HCT116 (cell line): ENCODE measurements around the gene GRIN2A. TPM values are rescaled to one million over a fixed set of nuclear protein-coding genes. Genes with fewer than 3 reads are reported as not detected.

ENCODE experiments used
- ATAC-seq: fragments of 200-7000 bp; cut with Tn5 transposase; 2 replicates; pipeline ENCODE4 v1.9.1; 2020; ENCODE audit warnings: mild to moderate bottlenecking, moderate library complexity
- BruUV-seq: library from RNA; stranded (reverse); fragments of 400-500 nt; replicated peaks from 2 replicates; lab custom pipeline; 2021; lab: Mats Ljungman, UMichigan
- CTCF ChIA-PET: fragments of 300-600 bp; sonication (Branson Sonifier 250); formaldehyde crosslinking; loops from one replicate; lab custom pipeline; 2021; ENCODE audit warnings: antibody characterized with exemption; lab: Charles Lee
- POLR2A ChIA-PET: fragments of 300-600, 350-600 bp; sonication (Branson Sonifier 250); formaldehyde crosslinking; loops from one replicate; lab custom pipeline; 2021; ENCODE audit warnings: antibody characterized with exemption; lab: Charles Lee
- RAD21 ChIA-PET, 2 experiments: fragments of 300-600 bp; sonication (Branson Sonifier 250); formaldehyde crosslinking; loops; one replicate each; lab custom pipeline; 2023; ENCODE audit warnings: low total read pairs in 2 of 2; ENCODE audit not compliant: uncharacterized antibody in 2 of 2, unreplicated experiment in 2 of 2, low non-redundant PET in 1 of 2; lab: Charles Lee
- DNase-seq: peaks from one replicate; pipeline ENCODE4 v3.0.0-alpha.2; 2010; ENCODE audit warnings: low read depth, low spot score
- H2AFZ ChIP-seq: fragments of 200-600 bp; shearing (Covaris generic), sonication (generic); 2 replicates; pipeline ENCODE4 v1.6.1; 2017; ENCODE audit warnings: low read depth, mixed run types, mixed read lengths, antibody characterized with exemption, low read length; ENCODE audit not compliant: poor library complexity, severe bottlenecking
- H3K27ac ChIP-seq: 2 replicates; pipeline ENCODE4 v1.5.1; 2012; ENCODE audit warnings: low read depth, low read length
- H3K27me3 ChIP-seq: fragments of 200-600 bp; sonication (generic); 2 replicates; pipeline ENCODE4 v1.6.1; 2016; ENCODE audit warnings: mixed run types, low read length, mixed read lengths; ENCODE audit not compliant: insufficient read depth
- H3K36me3 ChIP-seq, 2 experiments: fragments of 200-500 bp in 1 of 2; fragments of 200-600 bp in 1 of 2; sonication (Bioruptor generic) in 1 of 2; sonication (generic) in 1 of 2; 2 replicates each; pipeline versions ENCODE4 v1.5.1 to v1.6.1; 2014 to 2016; ENCODE audit warnings: low read length in 2 of 2, inconsistent platforms in 1 of 2, mixed read lengths in 1 of 2, mixed run types in 1 of 2; ENCODE audit not compliant: insufficient read depth in 2 of 2, control insufficient read depth in 1 of 2
- H3K4me1 ChIP-seq, 2 experiments: fragments of 200-600 bp in 1 of 2; sonication (generic) in 1 of 2; 2 replicates each; pipeline versions ENCODE4 v1.5.1 to v1.6.1; 2012 to 2017; ENCODE audit warnings: low read length in 2 of 2, inconsistent platforms in 1 of 2, mild to moderate bottlenecking in 1 of 2, mixed read lengths in 1 of 2, mixed run types in 1 of 2, moderate library complexity in 1 of 2; ENCODE audit not compliant: insufficient read depth in 2 of 2, control insufficient read depth in 1 of 2
- H3K4me2 ChIP-seq: fragments of 200-600 bp; sonication (generic); 2 replicates; pipeline ENCODE4 v1.6.1; 2017; ENCODE audit warnings: mixed run types, low read length, mixed read lengths
- H3K4me3 ChIP-seq, 2 experiments: fragments of 200-600 bp in 1 of 2; sonication (generic) in 1 of 2; replicated peaks in 1 of 2; 2 replicates each; pipeline ENCODE4 v1.5.1; 2011 to 2016; ENCODE audit warnings: low read length in 2 of 2, control low read depth in 1 of 2, low read depth in 1 of 2, mild to moderate bottlenecking in 1 of 2, mixed read lengths in 1 of 2, mixed run types in 1 of 2
- H3K79me2 ChIP-seq: fragments of 200-600 bp; sonication (generic); 2 replicates; pipeline ENCODE4 v1.6.1; 2017; ENCODE audit warnings: mild to moderate bottlenecking, mixed run types, low read length, moderate library complexity, mixed read lengths; ENCODE audit not compliant: insufficient read depth
- H3K9ac ChIP-seq: fragments of 200-600 bp; sonication (generic); 2 replicates; pipeline ENCODE4 v1.6.1; 2016; ENCODE audit warnings: low read length, mixed read lengths
- H3K9me2 ChIP-seq: fragments of 200-600 bp; sonication (generic), shearing (Covaris generic); 2 replicates; pipeline ENCODE4 v1.6.1; 2017; ENCODE audit warnings: mixed run types, mild to moderate bottlenecking, moderate library complexity; ENCODE audit not compliant: insufficient read depth
- H3K9me3 ChIP-seq, 2 experiments: fragments of 200-500 bp in 1 of 2; fragments of 200-600 bp in 1 of 2; sonication (Bioruptor generic) in 1 of 2; sonication (generic) in 1 of 2; 2 replicates each; pipeline ENCODE4 v1.6.1; 2014 to 2017; ENCODE audit warnings: low read length in 2 of 2, mixed read lengths in 2 of 2, inconsistent platforms in 1 of 2, low read depth in 1 of 2, mild to moderate bottlenecking in 1 of 2, mixed run types in 1 of 2, moderate library complexity in 1 of 2; ENCODE audit not compliant: control insufficient read depth in 1 of 2, insufficient read depth in 1 of 2
- H4K20me1 ChIP-seq: fragments of 200-600 bp; sonication (generic), shearing (Covaris generic); 2 replicates; pipeline ENCODE4 v1.6.1; 2017; ENCODE audit warnings: mixed run types, mild to moderate bottlenecking, moderate library complexity; ENCODE audit not compliant: insufficient read depth
- CEBPB ChIP-seq: IDR thresholded peaks from 2 replicates; pipeline ENCODE4 v1.6.1; 2012; ENCODE audit warnings: low read depth
- EGR1 ChIP-seq: IDR thresholded peaks from 2 replicates; pipeline ENCODE4 v1.6.1; 2012; ENCODE audit warnings: low read depth
- ELF1 ChIP-seq: IDR thresholded peaks from 2 replicates; pipeline ENCODE4 v1.6.1; 2012; ENCODE audit warnings: low read depth, borderline replicate concordance
- EZH2 ChIP-seq: fragments of 200-600 bp; sonication (generic); IDR thresholded peaks from 2 replicates; pipeline ENCODE4 v1.6.1; 2017; ENCODE audit warnings: antibody characterized with exemption, mixed run types
- EZH2phosphoT487 ChIP-seq: fragments of 200-600 bp; IDR thresholded peaks from 2 replicates; pipeline ENCODE4 v1.6.1; 2018; ENCODE audit warnings: antibody characterized with exemption, borderline replicate concordance
- FOSL1 ChIP-seq: IDR thresholded peaks from 2 replicates; pipeline ENCODE4 v1.6.1; 2012; ENCODE audit warnings: low read depth
- POLR2A ChIP-seq: IDR thresholded peaks from 2 replicates; pipeline ENCODE4 v1.7.0; 2011; ENCODE audit warnings: borderline replicate concordance; ENCODE audit not compliant: insufficient read depth, insufficient read length; ENCODE audit errors: extremely low read depth
- POLR2AphosphoS5 ChIP-seq: IDR thresholded peaks from 2 replicates; pipeline ENCODE4 v1.6.1; 2011; ENCODE audit warnings: mild to moderate bottlenecking, low read depth, low read length, moderate library complexity
- RAD21 ChIP-seq: IDR thresholded peaks from 2 replicates; pipeline ENCODE4 v1.6.1; 2012; ENCODE audit warnings: low read depth, mild to moderate bottlenecking
- SIN3A ChIP-seq: IDR thresholded peaks from 2 replicates; pipeline ENCODE4 v1.6.1; 2012; ENCODE audit warnings: low read depth
- SP1 ChIP-seq: IDR thresholded peaks from 2 replicates; pipeline ENCODE4 v1.6.1; 2012; ENCODE audit warnings: low read depth
- SRF ChIP-seq: IDR thresholded peaks from 2 replicates; pipeline ENCODE4 v1.6.1; 2012; ENCODE audit warnings: low read depth
- YY1 ChIP-seq: IDR thresholded peaks from 2 replicates; pipeline ENCODE4 v1.6.1; 2011; ENCODE audit warnings: low read length, low read depth, moderate library complexity, mild to moderate bottlenecking; ENCODE audit not compliant: insufficient replicate concordance; ENCODE audit errors: extremely low read depth
- ZFX ChIP-seq: fragments of 450-650 bp; IDR thresholded peaks from 2 replicates; pipeline ENCODE4 v1.6.1; 2017
- ZNF274 ChIP-seq: fragments of 200-500 bp; sonication (Bioruptor generic); IDR thresholded peaks from 2 replicates; pipeline ENCODE4 v1.6.1; 2014; ENCODE audit warnings: mild to moderate bottlenecking, low read depth, low read length, inconsistent platforms
- intact Hi-C: fragments of 100-400 bp; cut with micrococcal nuclease; formaldehyde crosslinking; loops from 2 replicates; pipeline ENCODE4 v1.10.0; 2022
- total RNA-seq: library from RNA; stranded (reverse); gene quantifications from one replicate; pipeline ENCODE4 v1.2.1, GENCODE V29; 2021; ENCODE audit not compliant: unreplicated experiment
- TF ChIP-seq, protein P1 (sequence below), 3 experiments: fragments of 200-600 bp in 1 of 3; sonication (generic) in 1 of 3; IDR thresholded peaks in 2 of 3; conservative IDR thresholded peaks in 1 of 3; 2 replicates each; pipeline ENCODE4 v1.5.1; 2012 to 2017; ENCODE audit warnings: low read depth in 2 of 3, low read length in 2 of 3, antibody characterized with exemption in 1 of 3, borderline replicate concordance in 1 of 3, control low read depth in 1 of 3, mild to moderate bottlenecking in 1 of 3, mixed read lengths in 1 of 3, mixed run types in 1 of 3, moderate library complexity in 1 of 3; ENCODE audit not compliant: insufficient read depth in 1 of 3
- TF ChIP-seq, protein P2 (sequence below): IDR thresholded peaks from 2 replicates; pipeline ENCODE4 v1.6.1; 2012
- TF ChIP-seq, protein P3 (sequence below): IDR thresholded peaks from 2 replicates; pipeline ENCODE4 v1.6.1; 2012
- TF ChIP-seq, protein P4 (sequence below): IDR thresholded peaks from 2 replicates; pipeline ENCODE4 v1.6.1; 2011; ENCODE audit warnings: mild to moderate bottlenecking, low read length, moderate library complexity; ENCODE audit not compliant: insufficient replicate concordance; ENCODE audit errors: extremely low read depth
- TF ChIP-seq, protein P5 (sequence below): IDR thresholded peaks from 2 replicates; pipeline ENCODE4 v1.6.1; 2012; ENCODE audit warnings: low read depth

Gene GRIN2A
- total RNA-seq, 1 experiment from 2014 or later = 0.02 TPM

DNA sequence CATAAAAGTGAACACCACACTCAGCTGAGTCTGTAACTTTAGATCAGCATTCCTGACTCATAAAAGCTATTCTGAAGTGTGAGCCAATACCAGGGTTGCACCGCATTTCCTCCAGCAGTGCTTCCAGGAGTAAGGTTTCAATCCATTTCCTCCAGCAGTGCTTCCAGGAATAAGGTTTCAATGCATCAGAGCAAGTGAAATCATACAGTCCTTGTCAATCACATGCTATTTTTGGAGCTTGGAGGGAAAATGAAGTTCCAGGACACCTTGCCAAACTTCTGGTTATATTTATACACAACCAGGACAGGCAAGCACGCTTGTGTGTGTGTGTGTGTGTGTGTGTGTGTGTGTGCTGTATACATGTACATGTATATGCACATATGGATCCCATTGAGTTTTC is 327.6 kb downstream of the GRIN2A start:
- no peak overlapping the region for H2AFZ ChIP-seq
- H3K36me3 ChIP-seq = no peaks in the 10 kb centered on the region
- no peaks in the 10 kb centered on the region for H3K9me2 ChIP-seq
- CTCF ChIA-PET = no interaction called here
- no peak for DNase-seq
- no peak for ATAC-seq
- no peak overlapping the region for H3K4me2 ChIP-seq
- no TSS peak for BruUV-seq
- POLR2A ChIA-PET = no interaction called here
- H3K27ac ChIP-seq = no peak overlapping the region
- H4K20me1 ChIP-seq = no peaks in the 10 kb centered on the region
- no peaks in the 10 kb centered on the region for H3K4me1 ChIP-seq
- H3K9me3 ChIP-seq = no peaks in the 10 kb centered on the region
- H3K9ac ChIP-seq = no peak overlapping the region
- no peaks in the 10 kb centered on the region for H3K79me2 ChIP-seq
- RAD21 ChIA-PET = no interaction called here
- peaks cover 2% of the 10 kb centered on the region; the same call in 1 of the 2 replicates for H3K27me3 ChIP-seq
- no peak overlapping the region for H3K4me3 ChIP-seq
- TF ChIP-seq, protein P1, sequence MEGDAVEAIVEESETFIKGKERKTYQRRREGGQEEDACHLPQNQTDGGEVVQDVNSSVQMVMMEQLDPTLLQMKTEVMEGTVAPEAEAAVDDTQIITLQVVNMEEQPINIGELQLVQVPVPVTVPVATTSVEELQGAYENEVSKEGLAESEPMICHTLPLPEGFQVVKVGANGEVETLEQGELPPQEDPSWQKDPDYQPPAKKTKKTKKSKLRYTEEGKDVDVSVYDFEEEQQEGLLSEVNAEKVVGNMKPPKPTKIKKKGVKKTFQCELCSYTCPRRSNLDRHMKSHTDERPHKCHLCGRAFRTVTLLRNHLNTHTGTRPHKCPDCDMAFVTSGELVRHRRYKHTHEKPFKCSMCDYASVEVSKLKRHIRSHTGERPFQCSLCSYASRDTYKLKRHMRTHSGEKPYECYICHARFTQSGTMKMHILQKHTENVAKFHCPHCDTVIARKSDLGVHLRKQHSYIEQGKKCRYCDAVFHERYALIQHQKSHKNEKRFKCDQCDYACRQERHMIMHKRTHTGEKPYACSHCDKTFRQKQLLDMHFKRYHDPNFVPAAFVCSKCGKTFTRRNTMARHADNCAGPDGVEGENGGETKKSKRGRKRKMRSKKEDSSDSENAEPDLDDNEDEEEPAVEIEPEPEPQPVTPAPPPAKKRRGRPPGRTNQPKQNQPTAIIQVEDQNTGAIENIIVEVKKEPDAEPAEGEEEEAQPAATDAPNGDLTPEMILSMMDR (IDR thresholded peaks at IDR 0.05 in 2 of 3, conservative IDR thresholded peaks at IDR 0.05 in 1 of 3; ENCODE audit: borderline replicate concordance in 1 of 3, insufficient read depth in 1 of 3, low read depth in 2 of 3, low read length in 2 of 3) = no peak
- TF ChIP-seq ZNF274 = no peak
- TF ChIP-seq, protein P2, sequence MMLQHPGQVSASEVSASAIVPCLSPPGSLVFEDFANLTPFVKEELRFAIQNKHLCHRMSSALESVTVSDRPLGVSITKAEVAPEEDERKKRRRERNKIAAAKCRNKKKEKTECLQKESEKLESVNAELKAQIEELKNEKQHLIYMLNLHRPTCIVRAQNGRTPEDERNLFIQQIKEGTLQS = no peak
- no peak for TF ChIP-seq SP1
- no peak for TF ChIP-seq RAD21
- TF ChIP-seq SIN3A = no peak
- no peak for TF ChIP-seq EZH2
- no peak for TF ChIP-seq ELF1
- TF ChIP-seq POLR2AphosphoS5 = no peak
- TF ChIP-seq EZH2phosphoT487 = no peak
- TF ChIP-seq, protein P3, sequence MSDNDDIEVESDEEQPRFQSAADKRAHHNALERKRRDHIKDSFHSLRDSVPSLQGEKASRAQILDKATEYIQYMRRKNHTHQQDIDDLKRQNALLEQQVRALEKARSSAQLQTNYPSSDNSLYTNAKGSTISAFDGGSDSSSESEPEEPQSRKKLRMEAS = no peak
- no peak for TF ChIP-seq POLR2A
- TF ChIP-seq EGR1 = no peak
- TF ChIP-seq ZFX = no peak
- no peak for TF ChIP-seq SRF
- TF ChIP-seq, protein P4, sequence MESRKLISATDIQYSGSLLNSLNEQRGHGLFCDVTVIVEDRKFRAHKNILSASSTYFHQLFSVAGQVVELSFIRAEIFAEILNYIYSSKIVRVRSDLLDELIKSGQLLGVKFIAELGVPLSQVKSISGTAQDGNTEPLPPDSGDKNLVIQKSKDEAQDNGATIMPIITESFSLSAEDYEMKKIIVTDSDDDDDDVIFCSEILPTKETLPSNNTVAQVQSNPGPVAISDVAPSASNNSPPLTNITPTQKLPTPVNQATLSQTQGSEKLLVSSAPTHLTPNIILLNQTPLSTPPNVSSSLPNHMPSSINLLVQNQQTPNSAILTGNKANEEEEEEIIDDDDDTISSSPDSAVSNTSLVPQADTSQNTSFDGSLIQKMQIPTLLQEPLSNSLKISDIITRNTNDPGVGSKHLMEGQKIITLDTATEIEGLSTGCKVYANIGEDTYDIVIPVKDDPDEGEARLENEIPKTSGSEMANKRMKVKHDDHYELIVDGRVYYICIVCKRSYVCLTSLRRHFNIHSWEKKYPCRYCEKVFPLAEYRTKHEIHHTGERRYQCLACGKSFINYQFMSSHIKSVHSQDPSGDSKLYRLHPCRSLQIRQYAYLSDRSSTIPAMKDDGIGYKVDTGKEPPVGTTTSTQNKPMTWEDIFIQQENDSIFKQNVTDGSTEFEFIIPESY = no peak
- TF ChIP-seq CEBPB = no peak
- TF ChIP-seq YY1 = no peak
- TF ChIP-seq, protein P5, sequence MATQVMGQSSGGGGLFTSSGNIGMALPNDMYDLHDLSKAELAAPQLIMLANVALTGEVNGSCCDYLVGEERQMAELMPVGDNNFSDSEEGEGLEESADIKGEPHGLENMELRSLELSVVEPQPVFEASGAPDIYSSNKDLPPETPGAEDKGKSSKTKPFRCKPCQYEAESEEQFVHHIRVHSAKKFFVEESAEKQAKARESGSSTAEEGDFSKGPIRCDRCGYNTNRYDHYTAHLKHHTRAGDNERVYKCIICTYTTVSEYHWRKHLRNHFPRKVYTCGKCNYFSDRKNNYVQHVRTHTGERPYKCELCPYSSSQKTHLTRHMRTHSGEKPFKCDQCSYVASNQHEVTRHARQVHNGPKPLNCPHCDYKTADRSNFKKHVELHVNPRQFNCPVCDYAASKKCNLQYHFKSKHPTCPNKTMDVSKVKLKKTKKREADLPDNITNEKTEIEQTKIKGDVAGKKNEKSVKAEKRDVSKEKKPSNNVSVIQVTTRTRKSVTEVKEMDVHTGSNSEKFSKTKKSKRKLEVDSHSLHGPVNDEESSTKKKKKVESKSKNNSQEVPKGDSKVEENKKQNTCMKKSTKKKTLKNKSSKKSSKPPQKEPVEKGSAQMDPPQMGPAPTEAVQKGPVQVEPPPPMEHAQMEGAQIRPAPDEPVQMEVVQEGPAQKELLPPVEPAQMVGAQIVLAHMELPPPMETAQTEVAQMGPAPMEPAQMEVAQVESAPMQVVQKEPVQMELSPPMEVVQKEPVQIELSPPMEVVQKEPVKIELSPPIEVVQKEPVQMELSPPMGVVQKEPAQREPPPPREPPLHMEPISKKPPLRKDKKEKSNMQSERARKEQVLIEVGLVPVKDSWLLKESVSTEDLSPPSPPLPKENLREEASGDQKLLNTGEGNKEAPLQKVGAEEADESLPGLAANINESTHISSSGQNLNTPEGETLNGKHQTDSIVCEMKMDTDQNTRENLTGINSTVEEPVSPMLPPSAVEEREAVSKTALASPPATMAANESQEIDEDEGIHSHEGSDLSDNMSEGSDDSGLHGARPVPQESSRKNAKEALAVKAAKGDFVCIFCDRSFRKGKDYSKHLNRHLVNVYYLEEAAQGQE = no peak
- TF ChIP-seq FOSL1 = no peak
- intact Hi-C loops = no loop called here
